Naive thymus-derived CD4-positive, alpha-beta T cell (primary cell): ENCODE data around the gene CYP39A1. TPM values are rescaled to one million over a fixed set of nuclear protein-coding genes. Genes with fewer than 3 reads are reported as not detected.

ENCODE experiments used
- ATAC-seq: fragments of 150-1000 bp; cut with Tn5 transposase; 2 replicates; pipeline ENCODE4 v1.10.0; 2021; ENCODE audit warnings: mild to moderate bottlenecking, moderate library complexity
- CTCF ChIA-PET: fragments of 350-600 bp; sonication (Branson Sonifier 250); formaldehyde crosslinking; loops from one replicate; lab custom pipeline; 2021; ENCODE audit warnings: antibody characterized with exemption; lab: Charles Lee
- POLR2A ChIA-PET: fragments of 350-600 bp; sonication (Branson Sonifier 250); formaldehyde crosslinking; loops from one replicate; lab custom pipeline; 2021; ENCODE audit warnings: antibody characterized with exemption, inconsistent platforms; lab: Charles Lee
- DNase-seq, 9 donors: peaks; one replicate each; pipeline versions ENCODE4 v3.0.0 to v3.0.0-alpha.2; 2020 to 2022; ENCODE audit warnings: mixed read lengths in 1 of 9
- H3K27ac ChIP-seq: one replicate; pipeline ENCODE4 v1.7.0; 2013; ENCODE audit warnings: mild to moderate bottlenecking, low read depth, low read length, moderate library complexity
- H3K27me3 ChIP-seq, 2 donors: one replicate each; pipeline ENCODE4 v1.7.0; 2013; ENCODE audit warnings: low read length in 2 of 2, mild to moderate bottlenecking in 2 of 2, moderate library complexity in 2 of 2; ENCODE audit not compliant: control insufficient read depth in 2 of 2, insufficient read depth in 2 of 2
- H3K36me3 ChIP-seq, 3 experiments: 1 replicate in 2 of 3; 2 replicates in 1 of 3; pipeline ENCODE4 v1.7.0; 2013; ENCODE audit warnings: low read length in 3 of 3, mild to moderate bottlenecking in 3 of 3, moderate library complexity in 1 of 3; ENCODE audit not compliant: insufficient read depth in 3 of 3, control insufficient read depth in 2 of 3
- H3K4me1 ChIP-seq, 2 donors: one replicate each; pipeline ENCODE4 v1.7.0; 2013; ENCODE audit warnings: low read length in 2 of 2, mild to moderate bottlenecking in 2 of 2, moderate library complexity in 1 of 2; ENCODE audit not compliant: control insufficient read depth in 2 of 2, insufficient read depth in 2 of 2
- H3K4me3 ChIP-seq: 2 replicates; pipeline ENCODE4 v1.7.0; 2013; ENCODE audit warnings: mild to moderate bottlenecking, low read length
- H3K9me3 ChIP-seq, 3 experiments: 1 replicate in 2 of 3; 2 replicates in 1 of 3; pipeline ENCODE4 v1.7.0; 2013; ENCODE audit warnings: low read length in 3 of 3; ENCODE audit not compliant: control insufficient read depth in 2 of 3
- H3K27ac Mint-ChIP-seq, 9 donors: one replicate each; pipeline ENCODE4 v1.8.0; 2020 to 2022; ENCODE audit warnings: mixed read lengths in 9 of 9, mild to moderate bottlenecking in 8 of 9, moderate library complexity in 5 of 9, inconsistent platforms in 2 of 9
- H3K27me3 Mint-ChIP-seq, 5 donors: one replicate each; pipeline ENCODE4 v1.8.0; 2021 to 2022; ENCODE audit warnings: mixed read lengths in 5 of 5, mild to moderate bottlenecking in 1 of 5
- H3K36me3 Mint-ChIP-seq, 5 donors: one replicate each; pipeline ENCODE4 v1.8.0; 2020 to 2022; ENCODE audit warnings: mixed read lengths in 5 of 5, mild to moderate bottlenecking in 3 of 5, inconsistent platforms in 1 of 5
- H3K4me1 Mint-ChIP-seq, 7 donors: one replicate each; pipeline ENCODE4 v1.8.0; 2020 to 2022; ENCODE audit warnings: mixed read lengths in 7 of 7, mild to moderate bottlenecking in 3 of 7, inconsistent platforms in 1 of 7
- H3K4me3 Mint-ChIP-seq, 10 donors: one replicate each; pipeline ENCODE4 v1.8.0; 2020 to 2022; ENCODE audit warnings: mild to moderate bottlenecking in 10 of 10, mixed read lengths in 10 of 10, moderate library complexity in 6 of 10, inconsistent platforms in 2 of 10
- H3K9me3 Mint-ChIP-seq, 11 donors: one replicate each; pipeline ENCODE4 v1.8.0; 2020 to 2022; ENCODE audit warnings: mixed read lengths in 11 of 11, mild to moderate bottlenecking in 4 of 11, inconsistent platforms in 1 of 11, moderate library complexity in 1 of 11
- intact Hi-C, 2 donors: fragments of 100-400 bp; cut with micrococcal nuclease; formaldehyde crosslinking; loops; one replicate each; pipeline ENCODE4 v1.15.1; 2023
- polyA plus RNA-seq, 2 donors: library from polyadenylated mRNA; unstranded; fragments of 300-500 nt; fragmentation: Illumina TruSeq; gene quantifications; one replicate each; pipeline ENCODE4 v1.2.3, GENCODE V29; 2021
- total RNA-seq, 6 experiments: library from RNA in 5 of 6; stranded (reverse) in 5 of 6; gene quantifications; 1 replicate in 5 of 6; 2 replicates in 1 of 6; pipeline ENCODE4 v1.2.3 and lab custom pipeline; 2021 to 2026

The CYP39A1 gene
- total and polyA plus RNA-seq, 7 experiments from 2014 or later = not detected

- Mint-ChIP-seq H3K4me1 (peaks cover 0 to 6% (median 4%) of the 10 kb centered on the region in 7 donors), H3K36me3 (no peaks in the 10 kb centered on the region), H3K27ac (no peak overlapping the region), H3K27me3 (peaks cover 3 to 26% (median 13%) of the 10 kb centered on the region in 5 donors), H3K9me3 (no peaks in the 10 kb centered on the region), H3K4me3 (no peak overlapping the region)
- intact Hi-C loops = no loop called here
- DNase-seq (no peak), ATAC-seq (no peak)
- H3K4me1 ChIP-seq = no peaks in the 10 kb centered on the region
- no peak overlapping the region for H3K4me3 ChIP-seq
- H3K27me3 ChIP-seq = peaks cover 0 to 3% of the 10 kb centered on the region in 2 donors
- H3K9me3 ChIP-seq = no peaks in the 10 kb centered on the region
- no peaks in the 10 kb centered on the region for H3K36me3 ChIP-seq
- POLR2A ChIA-PET = no interaction called here
- CTCF ChIA-PET = no interaction called here
- no peak overlapping the region for H3K27ac ChIP-seq
Observed at GRCh38 chr6:46628498-46628897, 24.1 kb downstream of the CYP39A1 start.

- no peaks in the 10 kb centered on the region for H3K36me3 ChIP-seq
- H3K27me3 ChIP-seq = peaks cover 0 to 3% of the 10 kb centered on the region in 2 donors
- H3K4me1 ChIP-seq = no peaks in the 10 kb centered on the region
- no peak overlapping the region for H3K27ac Mint-ChIP-seq
- DNase-seq = no peak
- H3K9me3 Mint-ChIP-seq = no peaks in the 10 kb centered on the region
- no peaks in the 10 kb centered on the region for H3K36me3 Mint-ChIP-seq
- H3K27ac ChIP-seq = no peak overlapping the region
- H3K4me3 Mint-ChIP-seq = no peak overlapping the region
- H3K4me1 Mint-ChIP-seq = peaks cover 0 to 6% (median 4%) of the 10 kb centered on the region in 7 donors
- peaks cover 9 to 32% (median 17%) of the 10 kb centered on the region in 5 donors for H3K27me3 Mint-ChIP-seq
- H3K4me3 ChIP-seq = no peak overlapping the region
- no peaks in the 10 kb centered on the region for H3K9me3 ChIP-seq
- ATAC-seq = no peak
- ChIA-PET POLR2A (no interaction called here), CTCF (no interaction called here)
- intact Hi-C loops = loop anchor here (1.0 kb wide), 3 partner anchors 208 to 537 kb away; no protein-coding TSS in a partner anchor
Observed at GRCh38 chr6:46626976-46627375, 25.6 kb downstream of the CYP39A1 start.

- no peaks in the 10 kb centered on the region for H3K4me1 ChIP-seq
- Mint-ChIP-seq H3K27me3 (peaks cover 7 to 34% (median 17%) of the 10 kb centered on the region in 5 donors), H3K9me3 (no peaks in the 10 kb centered on the region), H3K4me1 (peaks cover 0 to 6% (median 4%) of the 10 kb centered on the region in 7 donors), H3K27ac (peak overlapping the region in 1 of 9 donors; percentile 0), H3K4me3 (peak overlapping the region in 5 of 10 donors; percentile 5 to 70 (median 47)), H3K36me3 (no peaks in the 10 kb centered on the region)
- no peaks in the 10 kb centered on the region for H3K36me3 ChIP-seq
- H3K4me3 ChIP-seq = no peak overlapping the region
- H3K27me3 ChIP-seq = peaks cover 0 to 3% of the 10 kb centered on the region in 2 donors
- intact Hi-C loops = loop anchor here (1.0 kb wide), 3 partner anchors 207 to 536 kb away; no protein-coding TSS in a partner anchor
- no peaks in the 10 kb centered on the region for H3K9me3 ChIP-seq
- ATAC-seq = no peak
- H3K27ac ChIP-seq = no peak overlapping the region
- DNase-seq = peak in 4 of 9 donors; percentile 1 to 8 (median 2)
- ChIA-PET CTCF (no interaction called here), POLR2A (no interaction called here)
Observed at GRCh38 chr6:46626228-46626909, 26.2 kb downstream of the CYP39A1 start.

- POLR2A ChIA-PET = no interaction called here
- intact Hi-C loops = no loop called here
- Histone ChIP-seq H3K27ac (no peak overlapping the region), H3K9me3 (no peaks in the 10 kb centered on the region), H3K4me3 (no peak overlapping the region), H3K36me3 (no peaks in the 10 kb centered on the region), H3K27me3 (no peaks in the 10 kb centered on the region), H3K4me1 (no peaks in the 10 kb centered on the region)
- ATAC-seq = no peak
- Mint-ChIP-seq H3K9me3 (peaks cover 0 to 5% (median 0%) of the 10 kb centered on the region in 11 donors), H3K4me1 (peaks cover 0 to 2% (median 0%) of the 10 kb centered on the region in 7 donors), H3K27ac (no peak overlapping the region), H3K27me3 (peaks cover 11 to 45% (median 41%) of the 10 kb centered on the region in 5 donors), H3K36me3 (peaks cover 0 to 4% (median 0%) of the 10 kb centered on the region in 5 donors), H3K4me3 (no peak overlapping the region)
- no peak for DNase-seq
- CTCF ChIA-PET = no interaction called here
Observed at GRCh38 chr6:46618726-46619125, 33.9 kb downstream of the CYP39A1 start.

GRCh38 chr6:46612645-46613044, 40.0 kb downstream of the CYP39A1 start:
- Mint-ChIP-seq H3K27ac (no peak overlapping the region), H3K27me3 (peaks cover 6 to 44% (median 32%) of the 10 kb centered on the region in 5 donors), H3K9me3 (peaks cover 0 to 1% (median 0%) of the 10 kb centered on the region in 11 donors), H3K4me3 (no peak overlapping the region), H3K4me1 (peaks cover 0 to 2% (median 0%) of the 10 kb centered on the region in 7 donors), H3K36me3 (no peaks in the 10 kb centered on the region)
- no peak overlapping the region for H3K27ac ChIP-seq
- POLR2A ChIA-PET = no interaction called here
- H3K4me1 ChIP-seq = no peaks in the 10 kb centered on the region
- no peak for DNase-seq
- no peaks in the 10 kb centered on the region for H3K9me3 ChIP-seq
- no peak for ATAC-seq
- H3K36me3 ChIP-seq = no peaks in the 10 kb centered on the region
- no peak overlapping the region for H3K4me3 ChIP-seq
- intact Hi-C loops = no loop called here
- CTCF ChIA-PET = no interaction called here
- peaks cover 0 to 4% of the 10 kb centered on the region in 2 donors for H3K27me3 ChIP-seq

- intact Hi-C loops = no loop called here
- CTCF ChIA-PET = no interaction called here
- Histone ChIP-seq H3K36me3 (no peaks in the 10 kb centered on the region), H3K9me3 (no peaks in the 10 kb centered on the region), H3K4me3 (no peak overlapping the region), H3K4me1 (no peaks in the 10 kb centered on the region), H3K27ac (no peak overlapping the region), H3K27me3 (peaks cover 0 to 4% of the 10 kb centered on the region in 2 donors)
- no peak overlapping the region for H3K27ac Mint-ChIP-seq
- no peaks in the 10 kb centered on the region for H3K9me3 Mint-ChIP-seq
- no peak overlapping the region for H3K4me3 Mint-ChIP-seq
- POLR2A ChIA-PET = no interaction called here
- no peaks in the 10 kb centered on the region for H3K36me3 Mint-ChIP-seq
- ATAC-seq (no peak), DNase-seq (no peak)
- H3K27me3 Mint-ChIP-seq = peaks cover 0 to 35% (median 32%) of the 10 kb centered on the region in 5 donors
- no peaks in the 10 kb centered on the region for H3K4me1 Mint-ChIP-seq
Observed at GRCh38 chr6:46610862-46611553, 41.6 kb downstream of the CYP39A1 start.
